CD14-positive monocyte (primary cell): ENCODE results near the gene CMC2. TPM values are rescaled to one million over a fixed set of nuclear protein-coding genes. Genes with fewer than 3 reads are reported as not detected.

Experiments
- DNase-seq, 3 donors: peaks; one replicate each; pipeline ENCODE4 v3.0.0-alpha.2; 2011 to 2022
- H2AFZ ChIP-seq: 2 replicates; pipeline ENCODE4 v1.6.0; 2012; ENCODE audit warnings: mild to moderate bottlenecking, low read depth, low read length, inconsistent platforms; ENCODE audit not compliant: insufficient read depth, poor library complexity, severe bottlenecking
- H3K27ac ChIP-seq, 2 donors: 1 replicate in 1 of 2; 2 replicates in 1 of 2; pipeline ENCODE4 v1.5.1; 2012 to 2013; ENCODE audit warnings: low read length in 2 of 2, control low read depth in 1 of 2, inconsistent platforms in 1 of 2, low read depth in 1 of 2, mild to moderate bottlenecking in 1 of 2
- H3K27me3 ChIP-seq, 2 donors: one replicate each; pipeline versions ENCODE4 v1.6.0 to v1.6.1; 2011 to 2013; ENCODE audit warnings: low read length in 2 of 2; ENCODE audit not compliant: control insufficient read depth in 2 of 2, insufficient read depth in 2 of 2
- H3K36me3 ChIP-seq, 2 donors: replicated peaks in 1 of 2; 1 replicate in 1 of 2; 2 replicates in 1 of 2; pipeline versions ENCODE4 v1.5.1 to v1.6.1; 2012 to 2013; ENCODE audit warnings: low read length in 2 of 2, control low read depth in 1 of 2, inconsistent platforms in 1 of 2, mild to moderate bottlenecking in 1 of 2; ENCODE audit not compliant: insufficient read depth in 2 of 2, control insufficient read depth in 1 of 2
- H3K4me1 ChIP-seq, 2 donors: 1 replicate in 1 of 2; 2 replicates in 1 of 2; pipeline versions ENCODE4 v1.5.1 to v1.6.1; 2012 to 2013; ENCODE audit warnings: low read length in 2 of 2, control low read depth in 1 of 2, inconsistent platforms in 1 of 2, mild to moderate bottlenecking in 1 of 2, moderate library complexity in 1 of 2; ENCODE audit not compliant: insufficient read depth in 2 of 2, control insufficient read depth in 1 of 2
- H3K4me2 ChIP-seq: replicated peaks from 2 replicates; pipeline ENCODE3; 2012; ENCODE audit warnings: low read length, moderate library complexity, mild to moderate bottlenecking; ENCODE audit not compliant: poor library complexity, severe bottlenecking; ENCODE audit errors: extremely low read depth
- H3K4me3 ChIP-seq, 3 experiments: fragments of 200-600 bp in 1 of 3; sonication (generic) in 1 of 3; replicated peaks in 1 of 3; 1 replicate in 2 of 3; 2 replicates in 1 of 3; pipeline ENCODE4 v1.5.1; 2011 to 2013; ENCODE audit warnings: low read length in 3 of 3, mild to moderate bottlenecking in 3 of 3, control low read depth in 2 of 3, low read depth in 2 of 3, inconsistent platforms in 1 of 3, moderate library complexity in 1 of 3
- H3K79me2 ChIP-seq: 2 replicates; pipeline ENCODE4 v1.6.0; 2012; ENCODE audit warnings: mild to moderate bottlenecking, control low read depth, inconsistent platforms, low read length, moderate library complexity; ENCODE audit not compliant: insufficient read depth
- H3K9ac ChIP-seq: 2 replicates; pipeline ENCODE4 v1.6.0; 2017; ENCODE audit warnings: low read length, mild to moderate bottlenecking; ENCODE audit not compliant: insufficient read depth, poor library complexity, severe bottlenecking
- H3K9me3 ChIP-seq, 2 donors: replicated peaks in 1 of 2; 1 replicate in 1 of 2; 2 replicates in 1 of 2; pipeline versions ENCODE4 v1.5.1 to v1.6.1; 2012 to 2013; ENCODE audit warnings: low read length in 2 of 2, control low read depth in 1 of 2; ENCODE audit not compliant: control insufficient read depth in 1 of 2, insufficient read depth in 1 of 2
- H4K20me1 ChIP-seq: 2 replicates; pipeline ENCODE4 v1.6.0; 2012; ENCODE audit warnings: mild to moderate bottlenecking, low read length, control low read depth, moderate library complexity; ENCODE audit not compliant: insufficient read depth
- H3K27ac Mint-ChIP-seq, 7 donors: one replicate each; pipeline ENCODE4 v1.8.0; 2020; ENCODE audit warnings: mild to moderate bottlenecking in 7 of 7, mixed read lengths in 7 of 7, moderate library complexity in 6 of 7, inconsistent platforms in 2 of 7
- H3K27me3 Mint-ChIP-seq, 3 donors: one replicate each; pipeline ENCODE4 v1.8.0; 2021 to 2022; ENCODE audit warnings: low read depth in 3 of 3, mild to moderate bottlenecking in 3 of 3, mixed read lengths in 3 of 3, moderate library complexity in 3 of 3, inconsistent platforms in 1 of 3
- H3K36me3 Mint-ChIP-seq, 2 donors: one replicate each; pipeline ENCODE4 v1.8.0; 2020; ENCODE audit warnings: mixed read lengths in 2 of 2, inconsistent platforms in 1 of 2, mild to moderate bottlenecking in 1 of 2
- H3K4me1 Mint-ChIP-seq: one replicate; pipeline ENCODE4 v1.8.0; 2020; ENCODE audit warnings: mild to moderate bottlenecking, mixed read lengths
- H3K4me3 Mint-ChIP-seq, 2 donors: one replicate each; pipeline ENCODE4 v1.8.0; 2020; ENCODE audit warnings: mild to moderate bottlenecking in 2 of 2, mixed read lengths in 2 of 2, moderate library complexity in 1 of 2
- H3K9me3 Mint-ChIP-seq, 7 donors: one replicate each; pipeline ENCODE4 v1.8.0; 2020 to 2022; ENCODE audit warnings: mixed read lengths in 7 of 7, mild to moderate bottlenecking in 6 of 7, moderate library complexity in 6 of 7, inconsistent platforms in 2 of 7
- CTCF ChIP-seq: fragments of 200-600 bp; IDR thresholded peaks from one replicate; pipeline ENCODE4 v1.8.0; 2022; ENCODE audit warnings: antibody characterized with exemption, mild to moderate bottlenecking
- WGBS: methylation state at CpG from one replicate; pipeline ENCODE4 v1.1.5; 2013; ENCODE audit warnings: missing lambda C conversion rate; ENCODE audit not compliant: insufficient coverage; 5-methylcytosine and 5-hydroxymethylcytosine counted together
- intact Hi-C, 2 donors: fragments of 100-400 bp; cut with micrococcal nuclease; formaldehyde crosslinking; loops; one replicate each; pipeline versions ENCODE4 v1.15.0 to v1.15.1; 2023
- polyA plus RNA-seq, 3 donors: library from polyadenylated mRNA; depleted of rRNA in 1 of 3; unstranded in 2 of 3; stranded (reverse) in 1 of 3; fragments of 300-500 nt in 2 of 3; fragments of >200 nt in 1 of 3; fragmentation: Illumina TruSeq in 2 of 3; gene quantifications; 1 replicate in 2 of 3; 2 replicates in 1 of 3; pipeline ENCODE4 v1.2.3, GENCODE V29; 2012 to 2021

Gene CMC2
- polyA plus RNA-seq, 3 donors: 55.3 to 79.5 (median 70.7) TPM

- Mint-ChIP-seq H3K4me3 (no peak overlapping the region), H3K4me1 (peaks cover 18% of the 10 kb centered on the region), H3K27me3 (peaks cover 0 to 1% (median 0%) of the 10 kb centered on the region in 3 donors), H3K9me3 (no peaks in the 10 kb centered on the region), H3K27ac (no peak overlapping the region), H3K36me3 (peaks cover 28 to 40% of the 10 kb centered on the region in 2 donors)
- Histone ChIP-seq H4K20me1 (no peaks in the 10 kb centered on the region), H3K9ac (no peak overlapping the region), H3K4me2 (no peak overlapping the region), H3K4me3 (no peak overlapping the region), H3K4me1 (peaks cover 6 to 20% of the 10 kb centered on the region in 2 donors), H3K27ac (no peak overlapping the region), H2AFZ (no peak overlapping the region), H3K36me3 (peaks cover 12 to 41% of the 10 kb centered on the region in 2 donors), H3K9me3 (no peaks in the 10 kb centered on the region), H3K27me3 (no peaks in the 10 kb centered on the region), H3K79me2 (peaks cover 76% of the 10 kb centered on the region)
- intact Hi-C loops: no loop called here
- DNase-seq: no peak
- TF ChIP-seq CTCF: no peak
These were observed 12.9 kb downstream of the CMC2 start for GRCh38 chr16:80993834-80994233.

- Mint-ChIP-seq H3K36me3 (peaks cover 28 to 45% of the 10 kb centered on the region in 2 donors), H3K27me3 (peaks cover 0 to 1% (median 0%) of the 10 kb centered on the region in 3 donors), H3K4me1 (peaks cover 13% of the 10 kb centered on the region), H3K4me3 (no peak overlapping the region), H3K27ac (peak overlapping the region in 1 of 7 donors; percentile 37), H3K9me3 (no peaks in the 10 kb centered on the region)
- no peak for DNase-seq
- H2AFZ ChIP-seq: no peak overlapping the region
- WGBS: 82% methylated on average over 5 of the region's 6 CpGs
- H3K9ac ChIP-seq: no peak overlapping the region
- H3K4me1 ChIP-seq: peaks cover 6 to 17% of the 10 kb centered on the region in 2 donors
- no peak for TF ChIP-seq CTCF
- H3K4me2 ChIP-seq: no peak overlapping the region
- H3K27me3 ChIP-seq: no peaks in the 10 kb centered on the region
- no peaks in the 10 kb centered on the region for H3K9me3 ChIP-seq
- no peaks in the 10 kb centered on the region for H4K20me1 ChIP-seq
- H3K36me3 ChIP-seq: peaks cover 12 to 41% of the 10 kb centered on the region in 2 donors
- peaks cover 71% of the 10 kb centered on the region for H3K79me2 ChIP-seq
- intact Hi-C loops: no loop called here
- H3K4me3 ChIP-seq: no peak overlapping the region
- H3K27ac ChIP-seq: no peak overlapping the region
These were observed 13.4 kb downstream of the CMC2 start for GRCh38 chr16:80993307-80993706.
